Prostate gland (tissue), 2 donors: ENCODE results near the gene FIGN. TPM values are rescaled to one million over a fixed set of nuclear protein-coding genes. Genes with fewer than 3 reads are reported as not detected.

Source experiments
- DNase-seq: peaks from one replicate; pipeline ENCODE4 v3.0.0-alpha.2; 2019; ENCODE audit warnings: low spot score
- H3K27ac ChIP-seq, 2 donors: fragments of 200-600 bp; sonication (generic); 2 replicates each; pipeline ENCODE4 v1.5.1; 2017 to 2019
- H3K27me3 ChIP-seq: fragments of 200-600 bp; sonication (generic); replicated peaks from 2 replicates; pipeline ENCODE4 v1.5.1; 2019; ENCODE audit not compliant: insufficient read depth
- H3K36me3 ChIP-seq, 2 donors: fragments of 200-600 bp; sonication (generic); 1 replicate in 1 of 2; 2 replicates in 1 of 2; pipeline versions ENCODE4 v1.5.1 to v1.8.1; 2017 to 2019
- H3K4me1 ChIP-seq: fragments of 200-600 bp; sonication (generic); replicated peaks from 2 replicates; pipeline ENCODE4 v1.5.1; 2019
- H3K4me3 ChIP-seq, 2 donors: fragments of 200-600 bp; sonication (generic); 2 replicates each; pipeline ENCODE4 v1.5.1; 2017 to 2019
- H3K9me3 ChIP-seq: fragments of 200-600 bp; sonication (generic); 2 replicates; pipeline ENCODE4 v1.5.1; 2017
- CTCF ChIP-seq, 4 experiments: fragments of 200-600 bp in 2 of 4; fragments of 450-650 bp in 2 of 4; sonication (generic) in 2 of 4; IDR thresholded peaks; 1 replicate in 3 of 4; 2 replicates in 1 of 4; pipeline ENCODE4 v1.5.1; 2016 to 2019; ENCODE audit warnings: antibody characterized with exemption in 4 of 4, mild to moderate bottlenecking in 2 of 4, moderate library complexity in 2 of 4
- POLR2A ChIP-seq: fragments of 450-650 bp; IDR thresholded peaks from one replicate; pipeline ENCODE4 v1.6.1; 2016; ENCODE audit warnings: antibody characterized with exemption, mild to moderate bottlenecking
- POLR2AphosphoS5 ChIP-seq: sonication (generic); formaldehyde crosslinking; IDR thresholded peaks from one replicate; pipeline ENCODE4 v1.6.1; 2017; ENCODE audit warnings: antibody characterized with exemption
- WGBS: methylation state at CpG from one replicate; pipeline ENCODE4 v1.1.5; 2018; 5-methylcytosine and 5-hydroxymethylcytosine counted together
- intact Hi-C: fragments of 100-400 bp; cut with DNase I; formaldehyde crosslinking; loops from one replicate; pipeline ENCODE4 v1.14.2; 2022
- total RNA-seq, 2 donors: library from RNA; depleted of rRNA; stranded (reverse); fragments of >200 nt; gene quantifications; one replicate each; pipeline ENCODE4 v1.1.0, GENCODE V29; 2016

Gene FIGN
- total RNA-seq, 2 donors from 2014 or later: 3.6 to 4.3 TPM

- TF ChIP-seq POLR2A (no peak), POLR2AphosphoS5 (no peak), CTCF (IDR thresholded peaks at IDR 0.05) (no peak)
- no peaks in the 10 kb centered on the region for H3K36me3 ChIP-seq
- H3K27me3 ChIP-seq: no peaks in the 10 kb centered on the region
- no peak for DNase-seq
- H3K4me1 ChIP-seq: no peaks in the 10 kb centered on the region
- 76% methylated on average over 2 of the region's 2 CpGs for WGBS
- H3K9me3 ChIP-seq: no peaks in the 10 kb centered on the region
- no peak overlapping the region for H3K4me3 ChIP-seq
- intact Hi-C loops: no loop called here
- no peak overlapping the region for H3K27ac ChIP-seq
Measured at GRCh38 chr2:163605779-163606178, 130.0 kb downstream of the FIGN start.

GRCh38 chr2:163604941-163605555 is 130.8 kb downstream of the FIGN start:
- Histone ChIP-seq H3K27ac (no peak overlapping the region), H3K4me1 (no peaks in the 10 kb centered on the region), H3K27me3 (no peaks in the 10 kb centered on the region), H3K4me3 (no peak overlapping the region), H3K36me3 (no peaks in the 10 kb centered on the region), H3K9me3 (no peaks in the 10 kb centered on the region)
- TF ChIP-seq CTCF (IDR thresholded peaks at IDR 0.05): no peak
- no peak for TF ChIP-seq POLR2AphosphoS5
- TF ChIP-seq POLR2A: no peak
- DNase-seq: no peak
- WGBS: 77% methylated on average over 4 of the region's 4 CpGs
- intact Hi-C loops: no loop called here

- intact Hi-C loops: no loop called here
- Histone ChIP-seq H3K27me3 (no peaks in the 10 kb centered on the region), H3K36me3 (no peaks in the 10 kb centered on the region), H3K4me1 (no peaks in the 10 kb centered on the region), H3K9me3 (no peaks in the 10 kb centered on the region), H3K4me3 (no peak overlapping the region), H3K27ac (no peak overlapping the region)
- DNase-seq: no peak
- WGBS: 63% methylated on average over 3 of the region's 3 CpGs
- TF ChIP-seq POLR2AphosphoS5: no peak
- no peak for TF ChIP-seq CTCF (IDR thresholded peaks at IDR 0.05)
- no peak for TF ChIP-seq POLR2A
Measured at GRCh38 chr2:163602196-163602595, 133.6 kb downstream of the FIGN start.

- Histone ChIP-seq H3K9me3 (no peaks in the 10 kb centered on the region), H3K36me3 (no peaks in the 10 kb centered on the region), H3K4me1 (no peaks in the 10 kb centered on the region), H3K4me3 (no peak overlapping the region), H3K27me3 (no peaks in the 10 kb centered on the region), H3K27ac (no peak overlapping the region)
- no peak for TF ChIP-seq POLR2A
- TF ChIP-seq POLR2AphosphoS5: no peak
- intact Hi-C loops: no loop called here
- WGBS: 71% methylated on average over 7 of the region's 7 CpGs
- no peak for DNase-seq
Measured at GRCh38 chr2:163601377-163601776, 134.4 kb downstream of the FIGN start.

GRCh38 chr2:163600801-163601200 is 135.0 kb downstream of the FIGN start:
- 33% methylated on average over 3 of the region's 3 CpGs for WGBS
- no peak for TF ChIP-seq CTCF (IDR thresholded peaks at IDR 0.05)
- no peak for TF ChIP-seq POLR2A
- TF ChIP-seq POLR2AphosphoS5: no peak
- Histone ChIP-seq H3K9me3 (no peaks in the 10 kb centered on the region), H3K27me3 (no peaks in the 10 kb centered on the region), H3K4me3 (no peak overlapping the region), H3K27ac (no peak overlapping the region), H3K36me3 (no peaks in the 10 kb centered on the region), H3K4me1 (no peaks in the 10 kb centered on the region)
- DNase-seq: no peak
- intact Hi-C loops: no loop called here
